HepG2 (cell line): ENCODE measurements around the gene ATN1. TPM values are rescaled to one million over a fixed set of nuclear protein-coding genes. Genes with fewer than 3 reads are reported as not detected.

ENCODE experiments used
- ARID3A ChIP-seq: IDR thresholded peaks from 2 replicates; pipeline ENCODE4 v1.6.1; 2012; ENCODE audit warnings: low read depth, low read length, improper control_type of control experiment
- ATF6 ChIP-seq: sonication (generic); formaldehyde crosslinking; conservative IDR thresholded peaks from 2 replicates; pipeline ENCODE4 v1.4.0; 2020; ENCODE audit warnings: missing genetic modification reagents
- ATRX ChIP-seq: sonication (generic); formaldehyde crosslinking; IDR thresholded peaks from 2 replicates; pipeline ENCODE4 v1.4.0; 2020; ENCODE audit warnings: missing genetic modification reagents, borderline replicate concordance
- CEBPG ChIP-seq: IDR thresholded peaks from 2 replicates; pipeline ENCODE4 v1.6.1; 2016
- DNMT1 ChIP-seq: sonication (generic); formaldehyde crosslinking; IDR thresholded peaks from 2 replicates; pipeline ENCODE4 v1.5.1; 2020; ENCODE audit warnings: mild to moderate bottlenecking, missing genetic modification reagents
- EHMT2 ChIP-seq: fragments of 200-600 bp; sonication (generic); IDR thresholded peaks from 2 replicates; pipeline ENCODE4 v1.7.0; 2017; ENCODE audit warnings: antibody characterized with exemption, low read depth, low read length, borderline replicate concordance
- FOXK1 ChIP-seq: sonication (generic); formaldehyde crosslinking; IDR thresholded peaks from 2 replicates; pipeline ENCODE4 v1.4.0; 2020; ENCODE audit warnings: low read depth, missing genetic modification reagents, borderline replicate concordance
- GATA4 ChIP-seq: sonication (generic); IDR thresholded peaks from 2 replicates; pipeline ENCODE4 v1.6.1; 2016; ENCODE audit warnings: antibody characterized with exemption, low read depth, borderline replicate concordance
- GTF2F1 ChIP-seq: fragments of 150-350 bp; IDR thresholded peaks from 2 replicates; pipeline ENCODE4 v1.6.1; 2014; ENCODE audit warnings: low read length
- NCOA2 ChIP-seq: sonication (generic); formaldehyde crosslinking; IDR thresholded peaks from 2 replicates; pipeline ENCODE4 v1.8.0; 2022; ENCODE audit warnings: inconsistent platforms
- NFE2L1 ChIP-seq: sonication (generic); formaldehyde crosslinking; IDR thresholded peaks from 2 replicates; pipeline ENCODE4 v1.4.0; 2020; ENCODE audit warnings: missing genetic modification reagents, mild to moderate bottlenecking, borderline replicate concordance
- PLSCR1 ChIP-seq: sonication (generic); formaldehyde crosslinking; IDR thresholded peaks from 2 replicates; pipeline ENCODE4 v1.5.0; 2020; ENCODE audit warnings: missing genetic modification reagents, mild to moderate bottlenecking, borderline replicate concordance
- POGK ChIP-seq: sonication (generic); formaldehyde crosslinking; conservative IDR thresholded peaks from 2 replicates; pipeline ENCODE4 v1.8.0; 2022; ENCODE audit warnings: mild to moderate bottlenecking, moderate library complexity, missing genetic modification reagents
- SIX4 ChIP-seq: sonication (generic); formaldehyde crosslinking; IDR thresholded peaks from 2 replicates; pipeline ENCODE4 v1.4.0; 2020; ENCODE audit warnings: missing genetic modification reagents
- SP2 ChIP-seq: sonication (generic); formaldehyde crosslinking; IDR thresholded peaks from 2 replicates; pipeline ENCODE4 v1.5.1; 2020; ENCODE audit warnings: mild to moderate bottlenecking, missing genetic modification reagents
- TCF7 ChIP-seq: sonication (generic); IDR thresholded peaks from 2 replicates; pipeline ENCODE4 v1.6.1; 2016; ENCODE audit warnings: antibody characterized with exemption, low read depth
- TCF7L2 ChIP-seq: IDR thresholded peaks from 2 replicates; pipeline ENCODE4 v1.6.1; 2011; ENCODE audit warnings: mild to moderate bottlenecking, low read depth, low read length, moderate library complexity
- ZBTB38 ChIP-seq: sonication (generic); formaldehyde crosslinking; IDR thresholded peaks from 2 replicates; pipeline ENCODE4 v1.5.1; 2020; ENCODE audit warnings: mild to moderate bottlenecking, missing genetic modification reagents
- ZFYVE20 ChIP-seq: sonication (generic); formaldehyde crosslinking; IDR thresholded peaks from 2 replicates; pipeline ENCODE4 v1.8.0; 2023; ENCODE audit warnings: low read depth, mild to moderate bottlenecking, moderate library complexity, missing genetic modification reagents, borderline replicate concordance
- ZNF24 ChIP-seq: fragments of 450-650 bp; IDR thresholded peaks from 2 replicates; pipeline ENCODE4 v1.6.1; 2017; ENCODE audit warnings: antibody characterized with exemption, mild to moderate bottlenecking
- ZNF326 ChIP-seq: sonication (generic); formaldehyde crosslinking; IDR thresholded peaks from 2 replicates; pipeline ENCODE4 v1.4.0; 2020; ENCODE audit warnings: missing genetic modification reagents, borderline replicate concordance
- ZNF598 ChIP-seq: sonication (generic); formaldehyde crosslinking; IDR thresholded peaks from 2 replicates; pipeline ENCODE4 v1.5.1; 2020; ENCODE audit warnings: mild to moderate bottlenecking, missing genetic modification reagents, borderline replicate concordance
- ZNF644 ChIP-seq: IDR thresholded peaks from 2 replicates; pipeline ENCODE4 v1.6.1; 2016; ENCODE audit warnings: low read depth
- polyA plus RNA-seq, 8 experiments: library from polyadenylated mRNA; depleted of rRNA in 3 of 8; stranded (reverse) in 7 of 8; unstranded in 1 of 8; fragments of >200 nt; fragmentation: Illumina TruSeq in 4 of 8; extraction: Trizol in 4 of 8; gene quantifications; 2 replicates each; pipeline versions ENCODE4 v1.2.1 to v1.2.3, GENCODE V29; 2011 to 2016; ENCODE audit warnings: low read depth in 4 of 8, missing spikeins in 1 of 8, mixed read lengths in 1 of 8; ENCODE audit not compliant: insufficient read depth in 1 of 8
- total RNA-seq, 5 experiments: library from RNA; depleted of rRNA; stranded (reverse); fragments of >200 nt; fragmentation: Illumina TruSeq; extraction: Trizol; gene quantifications; 2 replicates each; pipeline ENCODE4 v1.2.3, GENCODE V29; 2016; ENCODE audit warnings: low read depth in 1 of 5

The ATN1 gene
- total and polyA plus RNA-seq, 2 of the 13 experiments (the other 11 are each of a cell fraction or from before 2014, with no cell fraction given) = 2.1 to 8.6 TPM

- TF ChIP-seq ATF6 (CRISPR knock-in tag) = no peak
- peak; percentile 94 for TF ChIP-seq ZNF598 (CRISPR knock-in tag)
- no peak for TF ChIP-seq SIX4 (CRISPR knock-in tag)
- TF ChIP-seq FOXK1 (CRISPR knock-in tag) = peak; percentile 59; the same call in 1 of the 2 replicates
- TF ChIP-seq ARID3A = 0 out of 2 replicates have a peak, but pooled peaks have one; percentile 37
- no peak for TF ChIP-seq TCF7
- peak; percentile 24; the same call in 1 of the 2 replicates for TF ChIP-seq DNMT1 (CRISPR knock-in tag)
- TF ChIP-seq ATRX (CRISPR knock-in tag) = no peak
- peak; percentile 48; the same call in 1 of the 2 replicates for TF ChIP-seq SP2
- TF ChIP-seq POGK (CRISPR knock-in tag) = peak; percentile 94
- TF ChIP-seq NCOA2 (CRISPR knock-in tag) = no peak; the same call in 1 of the 2 replicates
- TF ChIP-seq ZNF326 = no peak
- peak; percentile 93 for TF ChIP-seq ZBTB38 (CRISPR knock-in tag)
- TF ChIP-seq NFE2L1 = peak; percentile 99
- TF ChIP-seq PLSCR1 (CRISPR knock-in tag) = no peak
- no peak for TF ChIP-seq ZFYVE20 (CRISPR knock-in tag)
- peak; percentile 99 for TF ChIP-seq CEBPG (CRISPR knock-in tag)
- TF ChIP-seq GATA4 = peak; percentile 52; the same call in 1 of the 2 replicates
- TF ChIP-seq GTF2F1 = no peak
- TF ChIP-seq EHMT2 = no peak
- no peak for TF ChIP-seq TCF7L2
- no peak for TF ChIP-seq ZNF24
- no peak for TF ChIP-seq ZNF644 (CRISPR knock-in tag)
Measured at GRCh38 chr12:6890789-6891645, 36.7 kb upstream of the ATN1 start (continued).
